ENCODE measurements around the gene SMTN.

The SMTN gene

DNA sequence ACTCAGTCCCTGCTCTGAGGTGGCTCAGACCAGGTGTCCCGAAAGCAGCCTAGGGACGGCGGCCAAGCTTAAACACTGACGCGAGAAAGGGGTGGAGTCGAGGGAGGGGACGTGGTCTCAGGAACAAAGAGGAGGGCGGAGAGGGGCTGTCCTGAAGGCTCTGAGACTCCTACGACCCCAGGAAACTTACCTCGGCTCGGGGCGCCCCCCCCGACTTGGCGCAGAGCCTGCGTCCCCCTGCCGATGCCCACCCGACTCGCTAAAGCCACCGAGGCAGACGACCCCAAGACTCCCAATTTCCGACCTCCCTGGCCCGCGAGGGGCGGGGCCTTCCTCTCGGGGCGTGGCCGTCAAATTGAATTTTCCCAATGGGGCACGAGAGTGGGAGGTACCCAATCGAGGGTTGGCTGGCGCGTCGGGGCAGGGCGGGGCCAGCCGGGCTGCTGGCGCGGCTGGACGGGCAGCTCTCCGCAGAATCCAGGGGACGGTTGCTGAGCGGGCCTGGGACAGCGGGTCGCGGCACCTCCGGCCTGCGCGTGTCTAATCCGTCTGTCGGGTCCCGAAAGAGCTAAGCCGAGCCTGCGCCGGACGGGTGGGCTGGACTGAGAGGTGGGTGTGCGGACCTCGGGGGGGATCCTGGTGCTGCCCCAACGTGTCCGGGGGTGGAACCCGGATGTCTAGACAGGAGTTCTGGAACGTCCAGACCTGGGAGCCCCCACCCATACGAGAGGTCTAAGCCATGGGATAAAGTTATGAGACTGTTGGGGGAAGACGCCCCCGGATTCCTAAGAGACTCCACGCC, at the start of gene SMTN:
Gene SMTN, plus strand, starts transcription at position 471 of the 802 bp plus-strand sequence. CDS start 1,941 bp downstream, outside the sequence.
- no peak for TF ChIP-seq CTCF (IDR thresholded peaks at IDR 0.05; ENCODE audit: low read depth, low read length, missing control alignments)
- H3K4me3 ChIP-seq (replicated peaks; ENCODE audit: low read depth, low read length), result peak within 1 kb of the TSS; percentile 72
- peak; percentile 51 for DNase-seq (ENCODE audit: extremely low read depth, low read depth)

DNA sequence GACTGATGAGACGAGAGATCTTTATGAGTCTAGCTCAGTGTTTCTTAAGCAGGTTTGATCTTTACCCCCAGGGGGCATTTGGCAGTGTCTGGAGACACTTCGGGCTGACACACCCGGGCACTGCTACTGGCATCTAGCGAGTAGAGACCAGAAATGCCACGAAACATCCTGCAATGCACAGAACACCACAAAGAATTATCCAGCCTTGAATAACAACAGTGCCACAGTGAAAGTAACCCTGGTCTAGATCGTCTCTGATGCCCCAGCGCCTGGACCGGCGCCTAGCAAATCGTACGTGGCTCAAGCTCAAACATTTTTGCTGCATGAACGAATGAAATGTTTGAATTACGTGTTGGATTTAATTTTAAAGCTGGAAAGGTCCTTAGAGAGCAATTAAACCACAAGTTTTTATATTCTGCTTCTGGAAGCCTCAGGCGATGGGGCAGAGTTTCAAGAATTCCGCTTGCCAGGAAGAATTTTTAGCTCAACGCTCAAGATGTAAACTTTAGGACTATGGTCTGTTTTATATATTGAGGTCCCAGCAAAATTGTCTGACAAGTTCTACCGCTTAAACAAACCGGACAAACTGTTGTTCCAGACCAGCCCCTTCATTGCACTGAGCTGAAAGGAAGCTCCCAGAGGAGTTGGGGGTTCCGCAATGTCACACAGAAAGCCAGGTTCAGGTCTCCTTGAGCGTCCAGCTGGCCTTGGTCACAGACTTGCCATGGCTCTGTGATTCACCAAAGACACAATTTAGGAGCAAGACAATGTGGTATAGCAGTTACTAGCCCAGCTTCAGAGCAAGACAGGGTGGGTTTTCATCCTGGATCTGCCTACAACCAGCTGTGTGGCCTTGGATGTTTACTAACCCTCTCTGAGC, 44.2 kb upstream of the SMTN start:
- peak overlapping the region; percentile 9; the same call in 1 of the 2 replicates for H3K4me3 ChIP-seq (replicated peaks; ENCODE audit: low read depth, low read length)
- peak; percentile 14 for TF ChIP-seq CTCF (IDR thresholded peaks at IDR 0.05; ENCODE audit: low read depth, low read length, missing control alignments)
- DNase-seq (ENCODE audit: extremely low read depth, low read depth), result peak; percentile 41

DNA sequence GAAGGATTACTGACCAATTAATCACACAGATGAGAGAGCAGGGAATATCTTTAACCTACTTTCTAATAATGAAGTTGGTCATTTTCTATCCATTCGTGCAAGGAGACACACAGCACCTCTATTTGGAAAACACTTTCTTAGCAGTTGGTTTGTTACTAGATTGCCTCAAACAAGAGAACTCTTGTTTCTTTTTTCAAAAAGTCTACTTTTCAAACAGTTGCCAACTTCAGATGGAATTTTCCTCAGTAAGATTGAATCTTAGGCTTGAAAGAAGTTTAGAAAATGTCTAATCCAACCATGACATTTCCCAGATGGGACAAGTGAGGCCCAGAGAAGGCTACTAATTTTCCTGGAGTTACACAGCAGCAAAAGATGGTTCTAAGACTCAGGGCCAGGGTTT, 42.4 kb upstream of the SMTN start:
- DNase-seq (ENCODE audit: extremely low read depth, low read depth), result no peak
- TF ChIP-seq CTCF (IDR thresholded peaks at IDR 0.05; ENCODE audit: low read depth, low read length, missing control alignments), result no peak
- no peak overlapping the region for H3K4me3 ChIP-seq (replicated peaks; ENCODE audit: low read depth, low read length)

DNA sequence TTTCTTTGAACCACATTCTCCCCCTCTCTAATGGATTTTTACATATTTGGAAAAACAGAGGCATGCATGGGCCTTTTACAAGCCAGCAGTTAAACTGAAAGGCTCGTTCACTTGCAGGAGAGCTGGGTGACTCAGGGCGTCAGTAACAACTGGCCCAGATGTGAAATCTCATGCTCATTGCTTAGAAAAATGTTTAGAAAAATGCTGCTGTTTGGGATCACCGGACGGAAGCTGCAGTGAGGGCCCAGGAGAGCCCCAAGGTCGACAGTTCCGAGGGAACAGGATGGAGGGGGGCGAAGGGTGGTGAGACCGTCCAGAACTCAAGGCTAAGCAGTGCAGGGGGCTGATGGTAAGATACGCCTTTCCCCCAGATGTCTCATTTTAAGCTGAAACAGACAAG, 41.7 kb upstream of the SMTN start:
- no peak for TF ChIP-seq CTCF (IDR thresholded peaks at IDR 0.05; ENCODE audit: low read depth, low read length, missing control alignments)
- H3K4me3 ChIP-seq (replicated peaks; ENCODE audit: low read depth, low read length), result no peak overlapping the region
- DNase-seq (ENCODE audit: extremely low read depth, low read depth), result peak; percentile 69

- H3K4me3 ChIP-seq (replicated peaks; ENCODE audit: low read depth, low read length), result no peak overlapping the region
- DNase-seq (ENCODE audit: extremely low read depth, low read depth), result no peak
- TF ChIP-seq CTCF (IDR thresholded peaks at IDR 0.05; ENCODE audit: low read depth, low read length, missing control alignments), result no peak
Measured at GRCh38 chr22:31040542-31041398, 40.3 kb upstream of the SMTN start.

GRCh38 chr22:31044262-31044861, 36.8 kb upstream of the SMTN start:
- TF ChIP-seq CTCF (IDR thresholded peaks at IDR 0.05; ENCODE audit: low read depth, low read length, missing control alignments), result no peak
- no peak for DNase-seq (ENCODE audit: extremely low read depth, low read depth)

More at GRCh38 chr22:31044262-31044861, 36.8 kb upstream of the SMTN start:
- no peak overlapping the region for H3K4me3 ChIP-seq (replicated peaks; ENCODE audit: low read depth, low read length)
